ENCODE results near the gene PUM1.

DNA sequence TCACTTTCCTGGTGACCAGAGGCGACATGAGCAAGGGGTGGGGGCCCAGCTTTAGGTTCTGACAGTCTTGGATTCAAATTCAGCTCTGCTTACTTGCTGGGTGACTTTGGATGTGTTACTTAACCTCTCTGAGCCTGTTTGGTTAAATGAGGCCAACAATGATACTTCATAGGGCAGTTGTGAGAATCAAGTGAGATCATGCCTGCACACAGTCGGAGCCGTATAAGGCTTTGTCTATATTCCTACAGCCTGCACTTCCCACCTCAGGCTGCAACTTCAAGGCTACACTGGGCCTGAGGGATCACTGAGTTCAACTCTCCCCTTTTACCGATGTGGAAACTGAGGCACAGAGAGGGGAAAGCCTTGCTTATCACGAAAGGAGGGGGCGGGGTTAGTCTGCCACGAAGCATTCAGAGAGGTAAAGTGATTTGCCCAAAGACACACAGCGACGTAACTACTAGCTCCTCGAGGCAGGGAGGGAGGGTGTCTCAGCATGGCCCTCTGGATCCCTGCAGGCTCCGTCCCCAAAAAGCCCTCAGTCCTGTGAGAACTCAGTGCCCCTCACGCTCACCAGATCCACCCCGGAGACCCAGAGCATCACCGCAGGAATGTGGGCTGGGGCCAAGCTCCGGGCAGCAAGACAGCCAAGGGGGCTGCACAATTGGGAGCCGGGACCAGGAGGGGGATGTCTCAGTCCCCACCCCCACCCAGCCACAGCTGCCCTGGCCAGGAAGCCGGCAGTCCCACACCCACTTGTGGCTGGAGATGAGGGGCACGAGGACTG, 181.9 kb downstream of the PUM1 start:
- TF ChIP-seq CTCF (IDR thresholded peaks at IDR 0.05) = no peak
- TF ChIP-seq POLR2AphosphoS5 (IDR thresholded peaks at IDR 0.05; ENCODE audit: low read depth, low read length) = no peak
- no peak for TF ChIP-seq TCF7L2 (IDR thresholded peaks at IDR 0.05; ENCODE audit: low read depth, low read length)
- no peak for TF ChIP-seq REST (IDR thresholded peaks at IDR 0.05; ENCODE audit: insufficient read depth in 1 of 2, low read depth in 2 of 2, low read length in 1 of 2)
- TF ChIP-seq SIN3A (IDR thresholded peaks at IDR 0.05; ENCODE audit: borderline replicate concordance, insufficient read depth, low read depth, low read length) = no peak

Data from Panc1 (cell line).